AG08395 (cell line): Measurements from ENCODE around the gene CAMK1D.

ENCODE experiments used
- DNase-seq: peaks from one replicate; pipeline ENCODE4 v3.0.0; 2012; ENCODE audit warnings: mixed read lengths, low spot score

Gene CAMK1D

GRCh38 chr10:12657489-12657888 lies 308.1 kb downstream of the CAMK1D start:
- DNase-seq, result no peak

- no peak for DNase-seq
These were observed 309.2 kb downstream of the CAMK1D start for GRCh38 chr10:12658526-12658925.

GRCh38 chr10:12659706-12660105 lies 310.4 kb downstream of the CAMK1D start:
- no peak for DNase-seq

- no peak for DNase-seq
These were observed 311.5 kb downstream of the CAMK1D start for GRCh38 chr10:12660812-12661211.

GRCh38 chr10:12661671-12662070 lies 312.3 kb downstream of the CAMK1D start:
- DNase-seq, result no peak

- DNase-seq, result no peak
These were observed 314.5 kb downstream of the CAMK1D start for GRCh38 chr10:12663863-12664262.

- DNase-seq, result no peak
These were observed 316.2 kb downstream of the CAMK1D start for GRCh38 chr10:12665501-12665900.

- no peak for DNase-seq
These were observed 317.7 kb downstream of the CAMK1D start for GRCh38 chr10:12667052-12667451.

- no peak for DNase-seq
These were observed 319.3 kb downstream of the CAMK1D start for GRCh38 chr10:12668634-12669033.

GRCh38 chr10:12670004-12670403 lies 320.7 kb downstream of the CAMK1D start:
- DNase-seq, result no peak

GRCh38 chr10:12675186-12675585 lies 325.8 kb downstream of the CAMK1D start:
- DNase-seq, result no peak

- no peak for DNase-seq
These were observed 330.3 kb downstream of the CAMK1D start for GRCh38 chr10:12679636-12680035.

- no peak for DNase-seq
These were observed 331.9 kb downstream of the CAMK1D start for GRCh38 chr10:12681252-12681651.

- no peak for DNase-seq
These were observed 335.4 kb downstream of the CAMK1D start for GRCh38 chr10:12684784-12685183.

GRCh38 chr10:12685261-12686058 lies 336.1 kb downstream of the CAMK1D start:
- no peak for DNase-seq

- DNase-seq, result no peak
These were observed 338.6 kb downstream of the CAMK1D start for GRCh38 chr10:12687996-12688395.

GRCh38 chr10:12689893-12690292 lies 340.5 kb downstream of the CAMK1D start:
- DNase-seq, result no peak

- DNase-seq, result no peak
These were observed 341.3 kb downstream of the CAMK1D start for GRCh38 chr10:12690525-12691126.

- no peak for DNase-seq
These were observed 342.2 kb downstream of the CAMK1D start for GRCh38 chr10:12691596-12691995.

- no peak for DNase-seq
These were observed 348.4 kb downstream of the CAMK1D start for GRCh38 chr10:12697764-12698163.

- peak; percentile 6 for DNase-seq
These were observed 349.9 kb downstream of the CAMK1D start for GRCh38 chr10:12699258-12699700.

GRCh38 chr10:12699781-12700556 lies 350.6 kb downstream of the CAMK1D start:
- DNase-seq, result no peak

GRCh38 chr10:12700557-12700874 lies 351.2 kb downstream of the CAMK1D start:
- no peak for DNase-seq
